Measurements from ENCODE around the gene RBFA. TPM values are rescaled to one million over a fixed set of nuclear protein-coding genes. Genes with fewer than 3 reads are reported as not detected.
A peak's percentile ranks its signal among the peaks of the same experiment; 100 is the strongest.

The RBFA gene, protein sequence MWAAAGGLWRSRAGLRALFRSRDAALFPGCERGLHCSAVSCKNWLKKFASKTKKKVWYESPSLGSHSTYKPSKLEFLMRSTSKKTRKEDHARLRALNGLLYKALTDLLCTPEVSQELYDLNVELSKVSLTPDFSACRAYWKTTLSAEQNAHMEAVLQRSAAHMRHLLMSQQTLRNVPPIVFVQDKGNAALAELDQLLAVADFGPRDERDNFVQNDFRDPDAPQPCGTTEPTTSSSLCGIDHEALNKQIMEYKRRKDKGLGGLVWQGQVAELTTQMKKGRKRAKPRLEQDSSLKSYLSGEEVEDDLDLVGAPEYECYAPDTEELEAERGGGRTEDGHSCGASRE
- total RNA-seq (2021) (22.4 and 25.1 TPM in 2 replicates), Bru-seq, nascent RNA (percentile 76 among the genes with signal in this experiment), BruChase-seq, experiment 1, labeled RNA remaining after a 2-hour chase (percentile 86 among the genes with signal in this experiment), BruChase-seq, experiment 2, labeled RNA remaining after a 6-hour chase (percentile 91 among the genes with signal in this experiment)
- long read RNA-seq, transcript RBFA-202 (7 exons, 1,407 nt): major isoform, 21 of 29 reads
- long read RNA-seq, partial matches to known transcripts: 0 of 29 reads
- long read RNA-seq, other reads (novel, unspliced or antisense): 6 of 29 reads

DNA sequence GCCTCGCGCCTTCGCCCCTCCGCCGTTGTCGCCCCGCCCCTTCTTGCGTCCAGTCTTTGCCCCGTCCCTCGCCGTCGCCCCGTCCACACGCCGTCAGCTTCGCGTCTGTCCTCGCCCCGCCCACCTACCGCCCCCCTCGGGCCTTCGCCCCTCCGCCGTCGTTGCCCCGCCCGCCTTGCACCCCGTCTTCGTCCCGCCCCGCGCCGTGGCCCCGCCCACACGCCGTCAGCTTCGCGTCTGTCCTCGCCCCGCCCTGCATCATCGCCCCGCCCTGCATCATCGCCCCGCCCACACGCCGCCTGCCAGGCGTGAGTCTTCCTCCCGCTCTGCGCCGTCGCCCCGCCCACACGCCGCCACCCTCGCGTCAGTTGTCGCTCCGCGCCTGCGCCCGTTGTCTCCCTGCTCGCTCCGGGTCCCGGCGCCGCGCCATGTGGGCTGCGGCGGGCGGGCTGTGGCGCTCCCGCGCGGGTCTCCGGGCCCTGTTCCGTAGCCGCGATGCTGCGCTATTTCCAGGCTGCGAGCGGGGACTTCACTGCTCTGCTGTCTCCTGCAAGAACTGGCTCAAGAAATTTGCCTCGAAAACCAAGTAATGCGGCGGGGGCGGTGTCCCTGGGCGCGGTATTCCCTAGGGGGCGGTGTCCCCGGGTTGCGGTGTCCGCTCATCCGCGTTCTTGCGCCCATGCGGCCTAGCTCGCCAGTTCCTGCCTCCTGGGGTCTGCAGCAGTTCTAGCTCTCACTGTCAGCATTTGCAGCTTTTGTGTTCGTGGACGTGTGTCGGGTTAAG is at the start of gene RBFA:
TSS of gene RBFA (plus strand) at position 367 of the 784 bp plus-strand sequence. CDS start at position 429, 62 bp downstream.
- BruUV-seq (replicated peaks): no TSS peak
- no peaks in the 10 kb centered on the region for H3K9me3 ChIP-seq (ENCODE audit: insufficient read depth, low read depth)
- CTCF ChIA-PET: no interaction called here
- H4K20me1 ChIP-seq (ENCODE audit: insufficient read depth): no peaks in the 10 kb centered on the region
- intact Hi-C loops (cut with micrococcal nuclease; ENCODE audit: unreplicated experiment): loop anchor here (1.0 to 2.0 kb wide), 2 partner anchors 45 to 75 kb away; partner anchors contain the start of genes ADNP2 and TXNL4A
- POLR2A ChIA-PET (ENCODE audit: unreplicated experiment): interaction anchor here (0.5 to 1.1 kb wide), 5 partner anchors 45 to 187 kb away, joined by 4 to 7 read pairs (median 4); partner anchors contain the start of gene ADNP2
- H3K4me1 ChIP-seq (replicated peaks; ENCODE audit: insufficient read depth): peaks cover 20% of the 10 kb centered on the region
- no peaks in the 10 kb centered on the region for H3K27me3 ChIP-seq (ENCODE audit: insufficient read depth, low read depth)
- H3F3A ChIP-seq (ENCODE audit: insufficient read depth, low read depth): no peaks in the 10 kb centered on the region
- H3K79me2 ChIP-seq (ENCODE audit: low read depth): peaks cover 28% of the 10 kb centered on the region
- 0 out of 2 replicates have a peak, but pooled peaks cover 6% of the 10 kb centered on the region for H3K36me3 ChIP-seq (ENCODE audit: low read depth)
- H3K27ac ChIP-seq: peak within 1 kb of the TSS; percentile 68
- H3K9me2 ChIP-seq (ENCODE audit: insufficient read depth): no peaks in the 10 kb centered on the region
- peak within 1 kb of the TSS; percentile 90 for H3K4me2 ChIP-seq
- peak within 1 kb of the TSS; percentile 84 for H2AFZ ChIP-seq
- peak; percentile 85 to 96 for DNase-seq
- H3K4me3 ChIP-seq: peak within 1 kb of the TSS; percentile 84
- TF ChIP-seq, protein P1, sequence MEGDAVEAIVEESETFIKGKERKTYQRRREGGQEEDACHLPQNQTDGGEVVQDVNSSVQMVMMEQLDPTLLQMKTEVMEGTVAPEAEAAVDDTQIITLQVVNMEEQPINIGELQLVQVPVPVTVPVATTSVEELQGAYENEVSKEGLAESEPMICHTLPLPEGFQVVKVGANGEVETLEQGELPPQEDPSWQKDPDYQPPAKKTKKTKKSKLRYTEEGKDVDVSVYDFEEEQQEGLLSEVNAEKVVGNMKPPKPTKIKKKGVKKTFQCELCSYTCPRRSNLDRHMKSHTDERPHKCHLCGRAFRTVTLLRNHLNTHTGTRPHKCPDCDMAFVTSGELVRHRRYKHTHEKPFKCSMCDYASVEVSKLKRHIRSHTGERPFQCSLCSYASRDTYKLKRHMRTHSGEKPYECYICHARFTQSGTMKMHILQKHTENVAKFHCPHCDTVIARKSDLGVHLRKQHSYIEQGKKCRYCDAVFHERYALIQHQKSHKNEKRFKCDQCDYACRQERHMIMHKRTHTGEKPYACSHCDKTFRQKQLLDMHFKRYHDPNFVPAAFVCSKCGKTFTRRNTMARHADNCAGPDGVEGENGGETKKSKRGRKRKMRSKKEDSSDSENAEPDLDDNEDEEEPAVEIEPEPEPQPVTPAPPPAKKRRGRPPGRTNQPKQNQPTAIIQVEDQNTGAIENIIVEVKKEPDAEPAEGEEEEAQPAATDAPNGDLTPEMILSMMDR (conservative IDR thresholded peaks at IDR 0.05): peak; percentile 61
- TF ChIP-seq EZH2 (IDR thresholded peaks at IDR 0.05; ENCODE audit: low read depth): no peak

DNA sequence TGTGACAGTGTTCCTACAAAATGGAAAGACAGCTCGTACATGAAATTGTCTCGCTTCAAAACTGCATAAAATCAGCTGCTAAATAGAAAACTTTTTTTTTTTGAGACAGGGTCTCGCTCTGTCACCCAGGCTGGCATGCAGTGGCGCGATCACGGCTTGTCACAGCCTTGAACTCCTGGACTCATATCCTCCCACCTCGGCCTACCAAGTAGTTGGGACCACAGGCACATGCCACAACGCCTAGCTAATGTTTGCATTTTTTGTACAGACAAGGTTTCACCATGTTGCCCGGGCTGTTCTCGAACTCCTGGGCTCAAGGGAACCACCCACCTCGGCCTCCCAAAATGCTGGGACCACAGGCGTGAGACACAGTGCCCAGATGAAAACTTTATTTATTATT is 49.1 kb upstream of the RBFA start:
- Histone ChIP-seq H4K20me1 (ENCODE audit: insufficient read depth) (peaks cover 77% of the 10 kb centered on the region), H3K27me3 (ENCODE audit: insufficient read depth, low read depth) (no peaks in the 10 kb centered on the region), H3K4me3 (no peak overlapping the region), H3K27ac (no peak overlapping the region), H3F3A (ENCODE audit: insufficient read depth, low read depth) (peaks cover 21% of the 10 kb centered on the region), H3K9me2 (ENCODE audit: insufficient read depth) (no peaks in the 10 kb centered on the region), H2AFZ (no peak overlapping the region), H3K36me3 (ENCODE audit: low read depth) (peaks cover 22% of the 10 kb centered on the region; the same call in 1 of the 2 replicates), H3K4me2 (no peak overlapping the region), H3K9me3 (ENCODE audit: insufficient read depth, low read depth) (no peaks in the 10 kb centered on the region), H3K79me2 (ENCODE audit: low read depth) (peaks cover 86% of the 10 kb centered on the region), H3K4me1 (replicated peaks; ENCODE audit: insufficient read depth) (peaks cover 27% of the 10 kb centered on the region)
- DNase-seq: no peak
- BruUV-seq (replicated peaks): no TSS peak
- TF ChIP-seq EZH2 (IDR thresholded peaks at IDR 0.05; ENCODE audit: low read depth): no peak
- TF ChIP-seq, protein P1 (conservative IDR thresholded peaks at IDR 0.05): no peak
- intact Hi-C loops (cut with micrococcal nuclease; ENCODE audit: unreplicated experiment): no loop called here
- ChIA-PET POLR2A (ENCODE audit: unreplicated experiment) (no interaction called here), CTCF (no interaction called here)

DNA sequence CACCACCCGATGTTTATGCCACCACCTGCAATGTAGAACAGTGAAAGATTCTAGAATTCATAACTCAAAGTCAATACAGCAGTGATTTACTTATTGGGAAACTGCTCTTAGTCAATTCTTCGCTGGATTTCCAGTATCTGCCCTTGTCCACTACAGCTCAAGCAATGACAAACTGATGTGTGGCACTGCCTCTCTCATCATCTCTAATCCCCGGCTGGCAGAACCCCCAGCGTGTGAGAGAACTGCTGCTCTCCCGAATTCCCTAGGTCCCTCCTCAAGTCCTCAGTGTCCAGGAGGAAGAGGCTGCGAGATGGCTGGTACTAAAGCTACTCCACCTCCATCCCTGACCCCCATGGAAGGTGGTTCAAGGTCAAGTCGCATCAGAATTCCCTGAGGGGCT is 47.5 kb upstream of the RBFA start:
- DNase-seq: no peak
- Histone ChIP-seq H3K9me2 (ENCODE audit: insufficient read depth) (no peaks in the 10 kb centered on the region), H3F3A (ENCODE audit: insufficient read depth, low read depth) (peaks cover 22% of the 10 kb centered on the region), H3K27me3 (ENCODE audit: insufficient read depth, low read depth) (no peaks in the 10 kb centered on the region), H3K4me3 (peak overlapping the region; percentile 88), H3K4me2 (peak overlapping the region; percentile 98), H3K27ac (no peak overlapping the region), H3K4me1 (replicated peaks; ENCODE audit: insufficient read depth) (peaks cover 27% of the 10 kb centered on the region), H3K79me2 (ENCODE audit: low read depth) (peaks cover 71% of the 10 kb centered on the region), H2AFZ (no peak overlapping the region), H3K9me3 (ENCODE audit: insufficient read depth, low read depth) (no peaks in the 10 kb centered on the region), H4K20me1 (ENCODE audit: insufficient read depth) (peaks cover 61% of the 10 kb centered on the region), H3K36me3 (ENCODE audit: low read depth) (peaks cover 21% of the 10 kb centered on the region; the same call in 1 of the 2 replicates)
- BruUV-seq (replicated peaks): no TSS peak
- ChIA-PET CTCF (no interaction called here), POLR2A (ENCODE audit: unreplicated experiment) (no interaction called here)
- TF ChIP-seq, protein P1 (conservative IDR thresholded peaks at IDR 0.05): no peak
- no peak for TF ChIP-seq EZH2 (IDR thresholded peaks at IDR 0.05; ENCODE audit: low read depth)
- intact Hi-C loops (cut with micrococcal nuclease; ENCODE audit: unreplicated experiment): no loop called here
